Endodermal cell (in vitro differentiated cells): ENCODE data around the gene GADD45G. TPM values are rescaled to one million over a fixed set of nuclear protein-coding genes. Genes with fewer than 3 reads are reported as not detected.

Experiments used
- DNase-seq: peaks from one replicate; pipeline ENCODE4 v3.0.0-alpha.2; 2017
- H3K27ac ChIP-seq: 2 replicates; pipeline ENCODE4 v1.5.1; 2013; ENCODE audit warnings: mild to moderate bottlenecking, low read depth, low read length, moderate library complexity
- H3K27me3 ChIP-seq: 2 replicates; pipeline ENCODE4 v1.6.1; 2013; ENCODE audit warnings: mild to moderate bottlenecking, low read length, moderate library complexity; ENCODE audit not compliant: insufficient read depth, control insufficient read depth, poor library complexity, severe bottlenecking
- H3K36me3 ChIP-seq: 2 replicates; pipeline ENCODE4 v1.7.0; 2013; ENCODE audit warnings: mild to moderate bottlenecking, low read length, moderate library complexity; ENCODE audit not compliant: control insufficient read depth, insufficient read depth
- H3K4me1 ChIP-seq: one replicate; pipeline ENCODE4 v1.7.0; 2013; ENCODE audit warnings: low read length; ENCODE audit not compliant: control insufficient read depth, insufficient read depth
- H3K4me3 ChIP-seq: 2 replicates; pipeline ENCODE4 v1.5.1; 2013; ENCODE audit warnings: mild to moderate bottlenecking, low read length, moderate library complexity
- H3K9ac ChIP-seq: 2 replicates; pipeline ENCODE4 v1.6.1; 2013; ENCODE audit warnings: mild to moderate bottlenecking, low read length, moderate library complexity; ENCODE audit not compliant: poor library complexity, severe bottlenecking; ENCODE audit errors: extremely low read depth
- H3K9me3 ChIP-seq: 2 replicates; pipeline ENCODE4 v1.6.1; 2013; ENCODE audit warnings: mild to moderate bottlenecking, low read length, moderate library complexity; ENCODE audit not compliant: control insufficient read depth
- H3K27ac Mint-ChIP-seq: 2 replicates; pipeline ENCODE4 v1.8.0; 2020; ENCODE audit warnings: mixed read lengths
- H3K27me3 Mint-ChIP-seq: 2 replicates; pipeline ENCODE4 v1.8.0; 2021; ENCODE audit warnings: mild to moderate bottlenecking, mixed read lengths; ENCODE audit not compliant: insufficient read depth
- H3K36me3 Mint-ChIP-seq: 2 replicates; pipeline ENCODE4 v1.8.0; 2020; ENCODE audit warnings: low read depth, mixed read lengths
- H3K4me1 Mint-ChIP-seq: 2 replicates; pipeline ENCODE4 v1.8.0; 2020; ENCODE audit warnings: mixed read lengths
- H3K4me3 Mint-ChIP-seq: 2 replicates; pipeline ENCODE4 v1.8.0; 2020; ENCODE audit warnings: mild to moderate bottlenecking, moderate library complexity, mixed read lengths
- H3K9me3 Mint-ChIP-seq: 2 replicates; pipeline ENCODE4 v1.8.0; 2020; ENCODE audit warnings: mild to moderate bottlenecking, mixed read lengths
- WGBS, 2 experiments: methylation state at CpG; one replicate each; pipeline versions ENCODE4 v1.1.5 to v1.1.7; 2013; ENCODE audit warnings: missing lambda C conversion rate in 2 of 2, mixed read lengths in 1 of 2; ENCODE audit not compliant: insufficient coverage in 1 of 2, insufficient read length in 1 of 2; 5-methylcytosine and 5-hydroxymethylcytosine counted together
- total RNA-seq, 2 donors: library from RNA; stranded (reverse); fragmentation: NEBNext Ultra II Directional in 1 of 2; extraction: Animal tissue kit (Norgen Biotek cat#: 25700) in 1 of 2; gene quantifications; 2 replicates in 1 of 2; 3 replicates in 1 of 2; pipeline ENCODE4 v1.2.1, GENCODE V29; 2021
- TF ChIP-seq, protein P1 (sequence below): fragments of 200-600 bp; sonication (generic); conservative IDR thresholded peaks from 2 replicates; pipeline ENCODE4 v1.5.0; 2021; ENCODE audit warnings: antibody characterized with exemption, mild to moderate bottlenecking

GADD45G gene
- total RNA-seq, 2 donors from 2014 or later: 5.1 to 9.6 TPM

DNA sequence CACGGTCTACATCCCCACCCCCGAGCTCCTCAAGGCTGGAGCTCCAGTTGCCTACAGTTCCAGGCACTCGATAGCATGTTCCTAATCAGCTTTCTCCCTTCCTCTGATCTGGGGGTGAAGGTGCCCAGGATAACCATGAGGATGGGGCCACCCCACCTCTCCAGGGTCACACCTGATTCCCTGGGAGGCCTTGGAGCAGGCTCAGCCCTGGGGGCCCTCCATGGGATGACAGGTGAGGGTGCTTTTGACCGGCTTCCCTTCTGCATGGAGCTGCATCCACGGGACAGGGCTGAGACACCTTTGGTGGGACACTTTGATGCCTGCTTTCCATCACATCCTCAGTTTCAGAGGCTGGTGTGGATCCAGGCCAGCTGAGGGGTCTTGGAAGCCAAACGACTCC, 28.6 kb downstream of the GADD45G start:
- H3K4me1 Mint-ChIP-seq: peaks cover 43% of the 10 kb centered on the region
- no peak for DNase-seq
- Histone ChIP-seq H3K4me3 (no peak overlapping the region), H3K9ac (no peak overlapping the region), H3K4me1 (peaks cover 20% of the 10 kb centered on the region), H3K9me3 (no peaks in the 10 kb centered on the region), H3K27me3 (no peaks in the 10 kb centered on the region), H3K27ac (no peak overlapping the region), H3K36me3 (no peaks in the 10 kb centered on the region)
- no peaks in the 10 kb centered on the region for H3K36me3 Mint-ChIP-seq
- TF ChIP-seq, protein P1, sequence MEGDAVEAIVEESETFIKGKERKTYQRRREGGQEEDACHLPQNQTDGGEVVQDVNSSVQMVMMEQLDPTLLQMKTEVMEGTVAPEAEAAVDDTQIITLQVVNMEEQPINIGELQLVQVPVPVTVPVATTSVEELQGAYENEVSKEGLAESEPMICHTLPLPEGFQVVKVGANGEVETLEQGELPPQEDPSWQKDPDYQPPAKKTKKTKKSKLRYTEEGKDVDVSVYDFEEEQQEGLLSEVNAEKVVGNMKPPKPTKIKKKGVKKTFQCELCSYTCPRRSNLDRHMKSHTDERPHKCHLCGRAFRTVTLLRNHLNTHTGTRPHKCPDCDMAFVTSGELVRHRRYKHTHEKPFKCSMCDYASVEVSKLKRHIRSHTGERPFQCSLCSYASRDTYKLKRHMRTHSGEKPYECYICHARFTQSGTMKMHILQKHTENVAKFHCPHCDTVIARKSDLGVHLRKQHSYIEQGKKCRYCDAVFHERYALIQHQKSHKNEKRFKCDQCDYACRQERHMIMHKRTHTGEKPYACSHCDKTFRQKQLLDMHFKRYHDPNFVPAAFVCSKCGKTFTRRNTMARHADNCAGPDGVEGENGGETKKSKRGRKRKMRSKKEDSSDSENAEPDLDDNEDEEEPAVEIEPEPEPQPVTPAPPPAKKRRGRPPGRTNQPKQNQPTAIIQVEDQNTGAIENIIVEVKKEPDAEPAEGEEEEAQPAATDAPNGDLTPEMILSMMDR: no peak
- no peak overlapping the region for H3K27ac Mint-ChIP-seq
- no peaks in the 10 kb centered on the region for H3K9me3 Mint-ChIP-seq
- WGBS, 2 experiments: 94 to 97% methylated on average over 4 to 6 of the region's 6 CpGs
- peaks cover 5% of the 10 kb centered on the region for H3K27me3 Mint-ChIP-seq
- H3K4me3 Mint-ChIP-seq: no peak overlapping the region

DNA sequence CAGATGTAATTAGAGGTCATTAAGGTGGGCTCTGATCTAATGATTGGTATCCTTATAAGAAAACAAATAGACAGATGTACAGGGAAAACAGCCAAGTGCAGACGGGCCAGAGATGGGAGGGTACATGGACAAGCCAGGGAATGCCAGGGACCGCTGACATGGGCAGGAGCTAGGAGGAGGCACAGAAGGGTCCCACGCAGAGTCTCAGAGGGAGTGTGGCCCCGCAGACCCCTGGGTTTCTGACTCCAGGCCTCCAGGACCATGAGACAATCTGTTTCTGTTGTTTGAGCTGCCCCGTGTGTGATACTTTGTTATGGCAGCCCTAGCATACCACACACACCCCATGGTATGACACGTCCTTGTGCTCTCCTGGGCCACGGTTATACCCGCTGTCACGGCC, 29.1 kb downstream of the GADD45G start:
- H3K27me3 Mint-ChIP-seq: peaks cover 5% of the 10 kb centered on the region
- Histone ChIP-seq H3K4me1 (peaks cover 20% of the 10 kb centered on the region), H3K9ac (no peak overlapping the region), H3K9me3 (no peaks in the 10 kb centered on the region), H3K27me3 (no peaks in the 10 kb centered on the region), H3K36me3 (no peaks in the 10 kb centered on the region), H3K27ac (no peak overlapping the region), H3K4me3 (no peak overlapping the region)
- no peak overlapping the region for H3K4me3 Mint-ChIP-seq
- no peak overlapping the region for H3K27ac Mint-ChIP-seq
- whole genome bisulfite sequencing, 2 experiments: 95 to 98% methylated on average over 8 to 9 of the region's 9 CpGs
- TF ChIP-seq, protein P1: no peak
- H3K4me1 Mint-ChIP-seq: peaks cover 43% of the 10 kb centered on the region
- H3K36me3 Mint-ChIP-seq: no peaks in the 10 kb centered on the region
- DNase-seq: no peak
- no peaks in the 10 kb centered on the region for H3K9me3 Mint-ChIP-seq

DNA sequence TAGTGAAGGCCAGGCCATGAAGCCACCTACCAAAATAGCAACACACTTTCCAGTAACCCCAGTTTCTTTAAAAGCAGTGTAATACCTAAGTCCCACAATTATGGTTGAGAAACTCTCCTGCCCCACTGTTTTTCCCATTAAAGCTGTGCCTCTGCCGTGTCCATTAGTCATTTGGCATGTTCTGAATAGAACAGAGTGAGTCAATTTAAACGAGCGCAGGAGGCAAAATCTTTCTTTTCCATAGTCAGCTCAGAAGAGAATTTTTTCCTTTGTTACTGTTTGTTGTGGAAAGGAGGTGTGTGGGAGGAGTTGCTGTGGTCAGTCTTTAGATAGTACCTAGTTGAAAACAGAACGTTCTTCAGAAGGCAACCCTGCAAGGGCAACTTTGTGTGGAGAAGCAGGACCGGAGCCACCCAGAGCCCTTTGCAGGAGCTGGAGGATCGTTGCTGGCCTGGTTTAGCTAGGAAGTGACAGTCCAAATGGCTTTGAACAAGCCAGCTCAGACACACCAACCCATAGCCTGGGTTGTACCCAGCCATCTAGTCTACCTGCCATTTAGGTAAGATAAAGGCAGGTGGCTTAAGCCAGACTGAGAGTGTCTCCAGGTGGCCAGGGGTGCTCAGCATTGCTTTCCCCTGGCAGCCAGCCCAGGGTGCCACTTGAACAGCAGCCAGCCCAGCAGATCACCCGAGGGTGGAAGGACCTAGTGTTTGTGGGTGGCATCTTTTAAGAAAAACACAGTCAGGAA, 30.4 kb downstream of the GADD45G start:
- Mint-ChIP-seq H3K36me3 (no peaks in the 10 kb centered on the region), H3K27me3 (peaks cover 6% of the 10 kb centered on the region), H3K27ac (no peak overlapping the region), H3K9me3 (no peaks in the 10 kb centered on the region), H3K4me3 (no peak overlapping the region), H3K4me1 (peaks cover 35% of the 10 kb centered on the region)
- TF ChIP-seq, protein P1: no peak
- no peak overlapping the region for H3K27ac ChIP-seq
- no peak overlapping the region for H3K4me3 ChIP-seq
- no peak for DNase-seq
- 86 to 89% methylated on average over 4 to 7 of the region's 7 CpGs for WGBS, 2 experiments
- H3K4me1 ChIP-seq: peaks cover 14% of the 10 kb centered on the region
- H3K9me3 ChIP-seq: no peaks in the 10 kb centered on the region
- H3K36me3 ChIP-seq: no peaks in the 10 kb centered on the region
- H3K9ac ChIP-seq: no peak overlapping the region
- no peaks in the 10 kb centered on the region for H3K27me3 ChIP-seq
